IMR-90 (cell line): ENCODE measurements around the gene CPEB3. TPM values are rescaled to one million over a fixed set of nuclear protein-coding genes. Genes with fewer than 3 reads are reported as not detected.

Source experiments
- ATAC-seq: fragments of 200-7000 bp; cut with Tn5 transposase; 2 replicates; pipeline ENCODE4 v1.9.1; 2020; ENCODE audit warnings: low read depth, mild to moderate bottlenecking, moderate library complexity
- BruUV-seq: library from RNA; stranded (reverse); fragments of 400-500 nt; replicated peaks from 2 replicates; lab custom pipeline; 2021; lab: Mats Ljungman, UMichigan
- CTCF ChIA-PET: fragments of 300-600 bp; formaldehyde crosslinking; extraction: SDS; loops from one replicate; lab custom pipeline; 2021; ENCODE audit warnings: antibody characterized with exemption; lab: Yijun Ruan, JAX
- POLR2A ChIA-PET: fragments of 300-600 bp; sonication (Branson Sonifier 250); formaldehyde crosslinking; loops from one replicate; lab custom pipeline; 2022; ENCODE audit warnings: antibody characterized with exemption; ENCODE audit not compliant: unreplicated experiment; lab: Charles Lee
- DNase-seq: peaks from one replicate; pipeline ENCODE4 v3.0.0; 2013
- H2AFZ ChIP-seq: replicated peaks from 2 replicates; pipeline ENCODE3; 2013; ENCODE audit warnings: low read length, mild to moderate bottlenecking; ENCODE audit not compliant: poor library complexity
- H2AK5ac ChIP-seq: 2 replicates; pipeline ENCODE4 v1.6.1; 2013; ENCODE audit warnings: low read depth, low read length, inconsistent platforms
- H2AK9ac ChIP-seq: replicated peaks from 2 replicates; pipeline ENCODE3; 2013; ENCODE audit warnings: mild to moderate bottlenecking, low read depth, low read length, moderate library complexity; ENCODE audit not compliant: poor library complexity
- H2BK120ac ChIP-seq: 2 replicates; pipeline ENCODE4 v1.6.1; 2013; ENCODE audit warnings: low read depth, low read length, inconsistent platforms
- H2BK15ac ChIP-seq: 3 replicates; pipeline ENCODE4 v1.6.1; 2013; ENCODE audit warnings: low read depth, low read length, inconsistent platforms
- H2BK20ac ChIP-seq: 2 replicates; pipeline ENCODE4 v1.6.1; 2013; ENCODE audit warnings: low read depth, mild to moderate bottlenecking, inconsistent platforms, low read length, moderate library complexity
- H2BK5ac ChIP-seq: 2 replicates; pipeline ENCODE4 v1.6.1; 2013; ENCODE audit warnings: mild to moderate bottlenecking, low read depth, low read length, inconsistent platforms; ENCODE audit not compliant: poor library complexity, severe bottlenecking
- H3K14ac ChIP-seq: replicated peaks from 2 replicates; pipeline ENCODE4 v1.6.1; 2013; ENCODE audit warnings: low read depth, low read length, inconsistent platforms
- H3K18ac ChIP-seq: 2 replicates; pipeline ENCODE4 v1.6.1; 2013; ENCODE audit warnings: low read depth, low read length, control low read depth
- H3K23ac ChIP-seq: 2 replicates; pipeline ENCODE4 v1.6.1; 2013; ENCODE audit warnings: low read depth, low read length, inconsistent platforms
- H3K27ac ChIP-seq: 2 replicates; pipeline ENCODE4 v1.5.1; 2013; ENCODE audit warnings: mild to moderate bottlenecking, control low read depth, low read length; ENCODE audit not compliant: insufficient read depth
- H3K27me3 ChIP-seq: 2 replicates; pipeline ENCODE4 v1.6.1; 2013; ENCODE audit warnings: low read length; ENCODE audit not compliant: control insufficient read depth, insufficient read depth
- H3K36me3 ChIP-seq: 2 replicates; pipeline ENCODE4 v1.6.1; 2013; ENCODE audit warnings: low read length, mixed read lengths; ENCODE audit not compliant: control insufficient read depth, insufficient read depth
- H3K4ac ChIP-seq: 2 replicates; pipeline ENCODE4 v1.6.1; 2013; ENCODE audit warnings: low read depth, low read length, inconsistent platforms
- H3K4me1 ChIP-seq: 2 replicates; pipeline ENCODE4 v1.6.1; 2013; ENCODE audit warnings: low read length, mixed read lengths; ENCODE audit not compliant: control insufficient read depth, insufficient read depth
- H3K4me2 ChIP-seq: 2 replicates; pipeline ENCODE4 v1.6.1; 2013; ENCODE audit warnings: low read depth, mild to moderate bottlenecking, control low read depth, low read length, moderate library complexity
- H3K4me3 ChIP-seq: 2 replicates; pipeline ENCODE4 v1.5.1; 2013; ENCODE audit warnings: low read depth, mild to moderate bottlenecking, control low read depth, low read length, moderate library complexity; ENCODE audit not compliant: insufficient read depth
- H3K56ac ChIP-seq: 2 replicates; pipeline ENCODE4 v1.6.1; 2013; ENCODE audit warnings: low read length, inconsistent platforms; ENCODE audit not compliant: insufficient read depth; ENCODE audit errors: extremely low read depth
- H3K79me1 ChIP-seq, 2 experiments: 2 replicates each; pipeline ENCODE4 v1.6.1; 2013; ENCODE audit warnings: low read length in 2 of 2, inconsistent platforms in 1 of 2, low read depth in 1 of 2
- H3K9ac ChIP-seq: 2 replicates; pipeline ENCODE4 v1.6.1; 2013; ENCODE audit warnings: low read depth, low read length, control low read depth
- H3K9me1 ChIP-seq: 2 replicates; pipeline ENCODE4 v1.6.1; 2013; ENCODE audit warnings: low read length, inconsistent platforms; ENCODE audit not compliant: insufficient read depth
- H3K9me3 ChIP-seq: 2 replicates; pipeline ENCODE4 v1.6.1; 2013; ENCODE audit warnings: low read length; ENCODE audit not compliant: control insufficient read depth, insufficient read depth
- H4K20me1 ChIP-seq: 2 replicates; pipeline ENCODE4 v1.6.1; 2013; ENCODE audit warnings: low read length, inconsistent platforms; ENCODE audit not compliant: insufficient read depth
- H4K5ac ChIP-seq: 2 replicates; pipeline ENCODE4 v1.6.1; 2013; ENCODE audit warnings: mild to moderate bottlenecking, low read depth, low read length, control low read depth
- H4K8ac ChIP-seq, 2 experiments: 2 replicates each; pipeline ENCODE4 v1.6.1; 2013; ENCODE audit warnings: low read depth in 2 of 2, low read length in 2 of 2, control low read depth in 1 of 2, inconsistent platforms in 1 of 2
- H4K91ac ChIP-seq: 2 replicates; pipeline ENCODE4 v1.6.1; 2013; ENCODE audit warnings: low read depth, low read length, inconsistent platforms; ENCODE audit not compliant: insufficient read depth
- BHLHE40 ChIP-seq: fragments of 150-350 bp; IDR thresholded peaks from 2 replicates; pipeline ENCODE4 v1.6.1; 2016; ENCODE audit warnings: mild to moderate bottlenecking, low read depth, low read length
- CEBPB ChIP-seq: IDR thresholded peaks from 2 replicates; pipeline ENCODE4 v1.6.1; 2012; ENCODE audit warnings: low read depth, low read length, improper control_type of control experiment
- CHD1 ChIP-seq: IDR thresholded peaks from 2 replicates; pipeline ENCODE4 v1.6.1; 2012; ENCODE audit warnings: low read depth, low read length, improper control_type of control experiment
- ELK1 ChIP-seq: fragments of 150-350 bp; IDR thresholded peaks from 2 replicates; pipeline ENCODE4 v1.6.1; 2016; ENCODE audit warnings: low read depth, mild to moderate bottlenecking, low read length, moderate library complexity, borderline replicate concordance
- MAFK ChIP-seq: IDR thresholded peaks from 2 replicates; pipeline ENCODE4 v1.6.1; 2012; ENCODE audit warnings: low read depth, low read length, improper control_type of control experiment
- MAZ ChIP-seq: IDR thresholded peaks from 2 replicates; pipeline ENCODE4 v1.6.1; 2012; ENCODE audit warnings: low read depth, mild to moderate bottlenecking, low read length, improper control_type of control experiment, moderate library complexity, borderline replicate concordance
- RAD21 ChIP-seq: IDR thresholded peaks from 2 replicates; pipeline ENCODE4 v1.6.1; 2012; ENCODE audit warnings: low read length, improper control_type of control experiment
- RFX5 ChIP-seq: IDR thresholded peaks from 2 replicates; pipeline ENCODE4 v1.8.0; 2012; ENCODE audit warnings: low read depth, mild to moderate bottlenecking, low read length, moderate library complexity
- dilution Hi-C: fragments of 300-500 bp; cut with HindIII; formaldehyde crosslinking; loops from one replicate; pipeline ENCODE4 v1.14.3; 2018; ENCODE audit warnings: low sequenced_read_pairs; ENCODE audit not compliant: unreplicated experiment
- in situ Hi-C: fragments of 300-500 bp; cut with MboI; formaldehyde crosslinking; loops from 3 replicates; pipeline ENCODE4 v1.14.3; 2019; ENCODE audit warnings: low sequenced_read_pairs, inconsistent platforms, mixed read lengths
- intact Hi-C: fragments of 100-400 bp; cut with micrococcal nuclease; formaldehyde crosslinking; loops from 2 replicates; pipeline ENCODE4 v1.10.0; 2022
- polyA plus RNA-seq, 3 experiments: library from polyadenylated mRNA; depleted of rRNA; stranded (reverse); fragments of >200 nt; gene quantifications; 2 replicates each; pipeline ENCODE4 v1.2.3, GENCODE V29; 2012; ENCODE audit warnings: low replicate concordance in 1 of 3
- total RNA-seq: library from RNA; depleted of rRNA; stranded (reverse); fragments of >200 nt; gene quantifications from 2 replicates; pipeline ENCODE4 v1.2.3, GENCODE V29; 2012

CPEB3 gene
- total and polyA plus RNA-seq, 2 of the 4 experiments (the other 2 are of a cell fraction) = 0.18 to 0.36 TPM

- H2BK120ac ChIP-seq = no peak overlapping the region
- no TSS peak for BruUV-seq
- DNase-seq = peak; percentile 10
- no peak overlapping the region for H2AK5ac ChIP-seq
- H3K56ac ChIP-seq = no peak overlapping the region
- H3K36me3 ChIP-seq = no peaks in the 10 kb centered on the region
- no peak overlapping the region for H4K91ac ChIP-seq
- H3K79me1 ChIP-seq = no peaks in the 10 kb centered on the region
- H3K9ac ChIP-seq = no peak overlapping the region
- H3K4me1 ChIP-seq = peaks cover 4% of the 10 kb centered on the region
- H3K23ac ChIP-seq = no peak overlapping the region
- in situ Hi-C loops (no loop called here), dilution Hi-C loops (no loop called here), intact Hi-C loops (loop anchor here (10.0 kb wide), 1 partner anchor 493 kb away; the partner anchor contains the start of gene IDE)
- peak; percentile 60 for ATAC-seq
- no peak overlapping the region for H3K18ac ChIP-seq
- no peak overlapping the region for H3K4me2 ChIP-seq
- no peak overlapping the region for H4K8ac ChIP-seq
- no peak overlapping the region for H2AK9ac ChIP-seq
- H3K4ac ChIP-seq = no peak overlapping the region
- no peaks in the 10 kb centered on the region for H3K27me3 ChIP-seq
- no peak overlapping the region for H3K27ac ChIP-seq
- no peaks in the 10 kb centered on the region for H3K9me3 ChIP-seq
- H3K4me3 ChIP-seq = no peak overlapping the region
- ChIA-PET POLR2A (no interaction called here), CTCF (no interaction called here)
- H2BK20ac ChIP-seq = no peak overlapping the region
- no peak for TF ChIP-seq CEBPB
- no peak for TF ChIP-seq CHD1
- TF ChIP-seq BHLHE40 = no peak
- no peak for TF ChIP-seq ELK1
- no peak for TF ChIP-seq MAFK
- TF ChIP-seq RAD21 = no peak
- TF ChIP-seq MAZ = no peak
- no peak for TF ChIP-seq RFX5
- H3K9me1 ChIP-seq = 0 out of 2 replicates have a peak, but pooled peaks cover 2% of the 10 kb centered on the region
- H4K5ac ChIP-seq = no peak overlapping the region
- H2BK15ac ChIP-seq = no peak overlapping the region
- no peak overlapping the region for H3K14ac ChIP-seq
- no peak overlapping the region for H2AFZ ChIP-seq
- H4K20me1 ChIP-seq = no peaks in the 10 kb centered on the region
- no peak overlapping the region for H2BK5ac ChIP-seq
Measured at GRCh38 chr10:92081641-92082040, 209.2 kb downstream of the CPEB3 start.
